ENCODE results near the gene PFKL.

Gene PFKL

DNA sequence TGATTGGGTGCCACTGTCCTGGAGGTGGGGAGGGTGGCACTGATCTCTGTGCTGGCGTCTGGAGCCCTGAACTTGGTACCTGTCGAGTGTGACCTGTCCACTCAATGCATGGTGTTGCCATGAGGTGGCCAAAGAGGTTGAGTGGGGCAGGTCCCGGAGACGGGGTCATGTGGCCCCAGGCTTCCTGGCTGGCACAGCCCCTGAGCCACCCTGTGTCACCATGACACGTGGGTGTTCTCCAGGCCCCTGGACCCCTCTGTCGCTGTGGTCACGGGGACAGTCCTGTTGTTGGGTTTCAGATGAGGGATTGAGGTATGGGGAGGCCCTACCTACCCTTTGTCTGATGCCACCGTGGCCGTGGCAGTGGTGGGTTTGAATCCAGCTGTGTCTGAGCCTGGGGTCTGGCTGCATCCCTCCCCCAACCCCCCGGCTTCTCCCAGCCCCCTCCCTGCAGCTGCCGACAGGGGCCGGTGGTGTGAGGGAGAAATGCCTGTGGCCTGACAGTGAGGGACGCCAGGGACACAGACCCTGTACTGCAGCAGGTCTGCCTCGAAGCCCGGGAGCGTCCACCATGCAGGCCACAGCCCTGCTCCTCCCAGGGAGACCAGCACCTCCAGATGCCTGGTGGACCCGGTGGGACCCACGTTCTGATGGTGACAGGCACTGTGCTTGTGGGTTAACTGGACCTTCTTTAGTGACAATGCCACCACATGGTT, 65.6 kb downstream of the PFKL start:
- no peak for DNase-seq (ENCODE audit: low spot score)

DNA sequence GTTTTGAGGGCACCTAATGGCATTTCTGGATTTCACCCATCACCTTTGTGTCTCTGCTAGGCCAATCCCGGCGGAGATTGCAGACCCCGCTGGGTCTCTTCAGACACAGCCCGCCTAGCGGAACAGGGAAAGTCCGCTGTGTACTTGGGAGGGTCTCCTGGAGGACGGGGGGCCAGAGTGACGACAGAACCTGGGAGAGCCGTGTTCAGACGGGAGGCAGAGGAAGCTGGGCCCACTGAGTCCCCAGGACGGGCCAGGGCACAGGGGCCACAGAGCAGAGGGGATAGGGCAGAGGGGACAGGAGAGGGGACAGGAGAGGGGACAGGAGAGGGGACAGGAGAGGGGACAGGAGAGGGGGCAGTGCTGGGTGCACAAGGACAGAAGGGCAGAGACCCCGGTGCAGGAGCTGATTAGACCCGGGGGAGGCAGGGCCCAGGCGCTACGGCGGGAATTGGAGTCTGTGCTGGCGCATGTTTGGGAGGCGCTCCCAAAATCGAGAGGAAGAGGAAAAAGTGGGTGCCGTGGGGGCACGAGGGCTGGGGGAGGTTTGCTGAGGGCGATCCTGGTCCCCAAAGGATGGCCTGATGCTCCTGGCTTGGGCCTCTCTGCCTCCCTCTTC, 66.2 kb downstream of the PFKL start:
- DNase-seq (ENCODE audit: low spot score): no peak

DNA sequence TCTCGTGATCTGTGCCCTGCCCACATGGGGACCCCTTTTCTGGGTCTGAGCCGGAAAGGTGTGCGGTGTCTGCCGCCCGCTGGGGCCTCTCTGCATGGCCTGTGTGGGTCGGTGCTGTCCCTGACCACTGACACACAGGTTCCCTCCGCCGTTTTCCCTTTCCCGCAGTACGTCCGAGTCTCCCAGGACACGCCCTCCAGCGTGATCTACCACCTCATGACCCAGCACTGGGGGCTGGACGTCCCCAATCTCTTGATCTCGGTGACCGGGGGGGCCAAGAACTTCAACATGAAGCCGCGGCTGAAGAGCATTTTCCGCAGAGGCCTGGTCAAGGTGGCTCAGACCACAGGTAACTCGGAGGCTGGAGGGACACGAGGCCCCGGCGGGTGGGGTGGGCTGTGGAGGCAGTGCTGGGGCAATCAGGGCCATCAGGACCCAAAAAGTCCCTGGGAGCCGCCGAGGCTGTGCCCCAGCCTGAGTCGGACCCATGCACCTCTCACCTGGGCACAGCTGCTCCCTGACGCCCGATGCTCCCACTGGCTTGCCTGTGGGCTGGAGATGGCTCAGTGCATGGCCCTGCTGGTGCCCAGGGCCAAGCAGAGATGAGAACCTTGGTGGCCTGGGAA, 66.8 kb downstream of the PFKL start:
- DNase-seq (ENCODE audit: low spot score): no peak

GRCh38 chr21:44368711-44369446, 69.0 kb downstream of the PFKL start:
- DNase-seq (ENCODE audit: low spot score): peak; percentile 20

DNA sequence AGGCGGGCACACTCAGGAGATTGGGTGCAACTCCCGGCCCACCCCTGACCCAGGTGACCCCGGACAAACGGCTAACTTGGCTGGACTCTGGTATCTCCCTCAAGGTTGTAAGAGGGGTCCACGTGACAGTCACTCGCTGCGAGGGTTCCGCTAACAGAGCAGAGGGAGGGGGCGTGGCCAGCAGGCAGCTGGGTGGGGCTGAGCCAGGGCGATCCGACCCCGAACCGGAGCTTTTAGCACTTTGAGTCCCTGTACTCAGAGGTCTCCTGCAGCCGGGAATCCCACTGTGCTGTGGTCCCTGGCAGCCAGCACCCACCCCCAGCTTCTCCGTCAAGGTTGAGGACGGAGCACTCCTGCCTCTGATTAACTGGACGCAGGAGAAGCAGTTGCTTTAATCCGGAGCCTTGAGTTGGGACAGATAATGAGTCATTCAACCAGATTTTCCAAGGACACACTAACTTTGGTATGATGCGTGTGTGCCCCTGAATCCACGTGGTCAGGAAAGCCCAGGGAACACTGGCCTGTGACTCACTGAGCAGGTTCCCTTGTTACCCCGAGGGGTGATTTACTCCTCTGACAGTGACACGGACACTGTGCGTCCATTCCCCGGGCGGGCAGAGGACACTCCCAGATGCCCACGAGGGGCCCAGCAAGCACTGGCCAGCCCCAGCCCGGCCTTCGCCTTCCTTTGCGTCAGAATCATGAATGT, 70.3 kb downstream of the PFKL start:
- DNase-seq (ENCODE audit: low spot score): peak; percentile 85

- no peak for DNase-seq (ENCODE audit: low spot score)
Observed at GRCh38 chr21:44370786-44371410, 71.0 kb downstream of the PFKL start.

- DNase-seq (ENCODE audit: low spot score): no peak
Observed at GRCh38 chr21:44371596-44371995, 71.7 kb downstream of the PFKL start.

GRCh38 chr21:44372616-44373015, 72.8 kb downstream of the PFKL start:
- DNase-seq (ENCODE audit: low spot score): no peak

GRCh38 chr21:44374601-44375280, 74.9 kb downstream of the PFKL start:
- DNase-seq (ENCODE audit: low spot score): no peak

GRCh38 chr21:44375281-44375651, 75.4 kb downstream of the PFKL start:
- DNase-seq (ENCODE audit: low spot score): no peak

DNA sequence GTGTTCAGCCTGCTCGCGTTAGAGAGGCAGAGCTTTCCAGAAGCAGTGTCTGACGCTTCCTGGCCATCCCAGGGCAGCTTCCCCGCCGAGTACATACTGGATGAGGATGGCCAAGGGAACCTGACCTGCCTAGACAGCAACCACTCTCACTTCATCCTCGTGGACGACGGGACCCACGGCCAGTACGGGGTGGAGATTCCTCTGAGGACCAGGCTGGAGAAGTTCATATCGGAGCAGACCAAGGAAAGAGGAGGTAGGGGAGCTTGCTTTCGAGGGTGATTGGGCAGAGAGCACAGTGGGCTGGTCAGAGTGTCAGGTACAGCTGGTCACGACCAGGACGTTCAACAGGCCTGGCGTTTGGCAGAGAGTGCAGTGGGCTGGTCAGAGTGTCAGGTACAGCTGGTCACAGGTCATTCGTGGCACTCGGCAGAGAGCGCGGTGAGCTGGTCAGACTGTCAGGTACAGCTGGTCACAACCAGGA, 75.9 kb downstream of the PFKL start:
- no peak for DNase-seq (ENCODE audit: low spot score)

DNA sequence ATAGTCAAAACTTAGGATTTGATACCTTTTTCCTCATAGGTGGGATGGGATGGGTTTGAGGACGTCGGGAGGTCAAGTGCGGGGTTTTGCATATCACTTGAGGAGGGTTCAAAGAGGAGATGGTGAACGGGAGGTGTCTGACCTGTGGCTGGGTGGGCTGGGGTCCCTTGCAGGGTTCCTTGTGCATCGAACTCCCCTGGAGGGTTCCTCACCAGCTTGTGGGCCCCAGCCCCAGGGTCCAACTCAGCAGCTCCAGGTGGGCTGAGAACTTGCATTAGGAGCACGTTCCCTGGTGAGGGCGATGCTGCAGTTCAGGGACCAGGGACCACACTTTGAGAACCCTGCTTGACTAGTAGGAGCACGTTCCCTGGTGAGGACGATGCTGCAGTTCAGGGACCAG, 76.8 kb downstream of the PFKL start:
- DNase-seq (ENCODE audit: low spot score): no peak
